Neuronal stem cell (in vitro differentiated cells): ENCODE measurements around the gene HIGD2B. TPM values are rescaled to one million over a fixed set of nuclear protein-coding genes. Genes with fewer than 3 reads are reported as not detected.

Experiments
- DNase-seq: peaks from one replicate; pipeline ENCODE4 v3.0.0-alpha.2; 2013; ENCODE audit warnings: low spot score
- H2AFZ ChIP-seq: one replicate; pipeline ENCODE4 v1.6.1; 2013; ENCODE audit warnings: mild to moderate bottlenecking, low read length, inconsistent platforms
- H2AK5ac ChIP-seq: 2 replicates; pipeline ENCODE4 v1.6.1; 2013; ENCODE audit warnings: low read depth, mild to moderate bottlenecking, inconsistent platforms, low read length, moderate library complexity, mixed read lengths
- H2BK120ac ChIP-seq: 2 replicates; pipeline ENCODE4 v1.6.1; 2013; ENCODE audit warnings: low read depth, mild to moderate bottlenecking, inconsistent platforms, low read length, moderate library complexity, mixed read lengths
- H2BK12ac ChIP-seq: one replicate; pipeline ENCODE4 v1.6.1; 2013; ENCODE audit warnings: low read length, inconsistent platforms
- H2BK15ac ChIP-seq: 2 replicates; pipeline ENCODE4 v1.6.1; 2013; ENCODE audit warnings: mild to moderate bottlenecking, low read length, inconsistent platforms, mixed read lengths
- H2BK5ac ChIP-seq: one replicate; pipeline ENCODE4 v1.6.1; 2013; ENCODE audit warnings: inconsistent platforms, mild to moderate bottlenecking, low read length, moderate library complexity
- H3K14ac ChIP-seq: one replicate; pipeline ENCODE4 v1.6.1; 2013; ENCODE audit warnings: low read length, inconsistent platforms
- H3K18ac ChIP-seq: 2 replicates; pipeline ENCODE4 v1.6.1; 2013; ENCODE audit warnings: low read length, inconsistent platforms
- H3K23ac ChIP-seq: 2 replicates; pipeline ENCODE4 v1.6.1; 2013; ENCODE audit warnings: low read depth, mild to moderate bottlenecking, mixed read lengths, low read length, inconsistent platforms; ENCODE audit not compliant: poor library complexity
- H3K27ac ChIP-seq: replicated peaks from 3 replicates; pipeline ENCODE4 v1.5.1; 2013; ENCODE audit warnings: low read length, inconsistent platforms
- H3K27me3 ChIP-seq, 3 experiments: 2 replicates each; pipeline ENCODE4 v1.6.1; 2013; ENCODE audit warnings: low read length in 3 of 3, mild to moderate bottlenecking in 2 of 3, inconsistent platforms in 1 of 3, low read depth in 1 of 3, mixed read lengths in 1 of 3, moderate library complexity in 1 of 3; ENCODE audit not compliant: control insufficient read depth in 3 of 3, insufficient read depth in 3 of 3
- H3K36me3 ChIP-seq, 2 donors: replicated peaks in 1 of 2; 2 replicates each; pipeline ENCODE4 v1.6.1; 2013; ENCODE audit warnings: low read length in 2 of 2; ENCODE audit not compliant: control insufficient read depth in 2 of 2, insufficient read depth in 2 of 2
- H3K4ac ChIP-seq: 2 replicates; pipeline ENCODE4 v1.6.1; 2013; ENCODE audit warnings: inconsistent platforms, mild to moderate bottlenecking, low read length, moderate library complexity
- H3K4me1 ChIP-seq, 2 donors: 1 replicate in 1 of 2; 2 replicates in 1 of 2; pipeline ENCODE4 v1.6.1; 2013; ENCODE audit warnings: low read length in 2 of 2, low read depth in 1 of 2; ENCODE audit not compliant: control insufficient read depth in 2 of 2, insufficient read depth in 1 of 2
- H3K4me2 ChIP-seq: one replicate; pipeline ENCODE4 v1.6.1; 2013; ENCODE audit warnings: mild to moderate bottlenecking, low read length, inconsistent platforms; ENCODE audit not compliant: insufficient read depth, poor library complexity, severe bottlenecking
- H3K4me3 ChIP-seq, 2 donors: 2 replicates each; pipeline ENCODE4 v1.5.1; 2013; ENCODE audit warnings: low read length in 2 of 2, mild to moderate bottlenecking in 2 of 2, inconsistent platforms in 1 of 2, moderate library complexity in 1 of 2
- H3K79me1 ChIP-seq: one replicate; pipeline ENCODE4 v1.6.1; 2013; ENCODE audit warnings: low read depth, mild to moderate bottlenecking, inconsistent platforms, low read length, moderate library complexity
- H3K9ac ChIP-seq: one replicate; pipeline ENCODE4 v1.6.1; 2013; ENCODE audit warnings: mild to moderate bottlenecking, low read depth, low read length, inconsistent platforms; ENCODE audit not compliant: poor library complexity
- H3K9me3 ChIP-seq, 2 donors: replicated peaks in 1 of 2; 2 replicates each; pipeline versions ENCODE3 to v1.6.1; 2013; ENCODE audit warnings: low read length in 2 of 2, mild to moderate bottlenecking in 2 of 2, inconsistent platforms in 1 of 2, low read depth in 1 of 2, mixed read lengths in 1 of 2, moderate library complexity in 1 of 2; ENCODE audit not compliant: control insufficient read depth in 2 of 2, insufficient read depth in 1 of 2
- H4K8ac ChIP-seq: one replicate; pipeline ENCODE4 v1.6.1; 2013; ENCODE audit warnings: low read depth, mild to moderate bottlenecking, inconsistent platforms, low read length, moderate library complexity
- H4K91ac ChIP-seq: one replicate; pipeline ENCODE4 v1.6.1; 2013; ENCODE audit warnings: low read length, low read depth, mild to moderate bottlenecking, inconsistent platforms; ENCODE audit not compliant: poor library complexity
- WGBS, 2 donors: extraction: QIAGEN DNeasy Blood & Tissue Kit; methylation state at CpG; one replicate each; pipeline ENCODE4 v1.1.7; 2013; ENCODE audit warnings: missing lambda C conversion rate in 2 of 2, mixed read lengths in 1 of 2; ENCODE audit not compliant: insufficient read length in 2 of 2, insufficient replicate concordance in 1 of 2; ENCODE audit errors: extremely low coverage in 2 of 2; 5-methylcytosine and 5-hydroxymethylcytosine counted together
- polyA plus RNA-seq, 2 experiments: library from polyadenylated mRNA; stranded (reverse); fragments of 200-250 nt; gene quantifications; one replicate each; pipeline ENCODE4 v1.2.3, GENCODE V29; 2013

HIGD2B gene
- not detected for polyA plus RNA-seq (2013, experiment 1 of 2)
- polyA plus RNA-seq (2013, experiment 2 of 2) = not detected

- Histone ChIP-seq H2AFZ (peak within 1 kb of the TSS; percentile 94), H3K4me1 (no peaks in the 10 kb centered on the region), H3K9me3 (no peaks in the 10 kb centered on the region), H4K91ac (no peak within 1 kb of the TSS), H3K27me3 (peaks cover 0 to 1% (median 0%) of the 10 kb centered on the region in 3 experiments), H3K23ac (peak within 1 kb of the TSS; percentile 45), H3K4me2 (peak within 1 kb of the TSS; percentile 68), H3K79me1 (peaks cover 2% of the 10 kb centered on the region), H2BK15ac (no peak within 1 kb of the TSS), H3K36me3 (no peaks in the 10 kb centered on the region), H3K18ac (peak within 1 kb of the TSS; percentile 96), H2AK5ac (no peak within 1 kb of the TSS), H2BK5ac (no peak within 1 kb of the TSS), H3K4me3 (peak within 1 kb of the TSS; percentile 85 to 94), H2BK12ac (no peak within 1 kb of the TSS), H3K14ac (no peak within 1 kb of the TSS), H4K8ac (no peak within 1 kb of the TSS), H3K9ac (peak within 1 kb of the TSS; percentile 92), H3K4ac (no peak within 1 kb of the TSS), H2BK120ac (peak within 1 kb of the TSS; percentile 61), H3K27ac (peak within 1 kb of the TSS; percentile 91)
- no CpG with 5 or more reads among the region's 49 CpGs for WGBS, 2 donors
- DNase-seq = peak; percentile 88
Observed at GRCh38 chr15:72685925-72686794, at the start of gene HIGD2B, which contains the start of gene BBS4. HIGD2B (minus strand) TSS chr15:72686182; CDS start chr15:72676374, 9,808 bp downstream. BBS4 (plus strand) TSS chr15:72686207; CDS start chr15:72686228, 21 bp downstream.

- Histone ChIP-seq H2AFZ (no peak overlapping the region), H3K18ac (no peak overlapping the region), H3K4me2 (no peak overlapping the region), H2BK15ac (no peak overlapping the region), H3K36me3 (peaks cover 30 to 87% of the 10 kb centered on the region in 2 donors), H3K9me3 (no peaks in the 10 kb centered on the region), H3K9ac (no peak overlapping the region), H3K27me3 (no peaks in the 10 kb centered on the region), H3K4me3 (no peak overlapping the region), H3K4ac (no peak overlapping the region), H3K14ac (no peak overlapping the region), H2BK5ac (no peak overlapping the region), H2BK120ac (no peak overlapping the region), H2AK5ac (no peak overlapping the region), H3K79me1 (no peaks in the 10 kb centered on the region), H3K27ac (no peak overlapping the region), H3K23ac (no peak overlapping the region), H3K4me1 (peaks cover 0 to 2% of the 10 kb centered on the region in 2 donors), H4K91ac (no peak overlapping the region), H4K8ac (no peak overlapping the region), H2BK12ac (no peak overlapping the region)
- WGBS, 2 donors = no CpG with 5 or more reads among the region's 2 CpGs
- DNase-seq = no peak
Observed at GRCh38 chr15:72735111-72735510, 49.1 kb upstream of the HIGD2B start.

- Histone ChIP-seq H4K91ac (no peak overlapping the region), H2BK12ac (no peak overlapping the region), H3K9me3 (no peaks in the 10 kb centered on the region), H3K4me2 (no peak overlapping the region), H3K4me3 (no peak overlapping the region), H3K18ac (no peak overlapping the region), H3K14ac (no peak overlapping the region), H3K27ac (no peak overlapping the region), H2BK15ac (no peak overlapping the region), H2AFZ (no peak overlapping the region), H3K27me3 (no peaks in the 10 kb centered on the region), H2BK120ac (no peak overlapping the region), H3K4ac (no peak overlapping the region), H2BK5ac (no peak overlapping the region), H3K4me1 (peaks cover 0 to 2% of the 10 kb centered on the region in 2 donors), H3K23ac (no peak overlapping the region), H3K36me3 (peaks cover 30 to 82% of the 10 kb centered on the region in 2 donors), H3K9ac (no peak overlapping the region), H3K79me1 (no peaks in the 10 kb centered on the region), H4K8ac (no peak overlapping the region), H2AK5ac (no peak overlapping the region)
- DNase-seq = no peak
- no CpG with 5 or more reads among the region's 2 CpGs for WGBS, 2 donors
Observed at GRCh38 chr15:72733941-72734738, 48.2 kb upstream of the HIGD2B start.

GRCh38 chr15:72732516-72732915, 46.5 kb upstream of the HIGD2B start:
- Histone ChIP-seq H4K8ac (no peak overlapping the region), H3K14ac (no peak overlapping the region), H3K79me1 (no peaks in the 10 kb centered on the region), H3K4me2 (no peak overlapping the region), H3K9ac (no peak overlapping the region), H2BK15ac (no peak overlapping the region), H4K91ac (no peak overlapping the region), H3K4me3 (no peak overlapping the region), H2BK120ac (no peak overlapping the region), H2AFZ (no peak overlapping the region), H3K23ac (no peak overlapping the region), H3K27me3 (no peaks in the 10 kb centered on the region), H3K18ac (no peak overlapping the region), H2AK5ac (no peak overlapping the region), H2BK5ac (no peak overlapping the region), H3K4me1 (peaks cover 0 to 2% of the 10 kb centered on the region in 2 donors), H3K36me3 (peaks cover 26 to 73% of the 10 kb centered on the region in 2 donors), H3K9me3 (no peaks in the 10 kb centered on the region), H3K4ac (no peak overlapping the region), H2BK12ac (no peak overlapping the region), H3K27ac (no peak overlapping the region)
- DNase-seq = no peak
- WGBS, 2 donors = no CpG with 5 or more reads among the region's 4 CpGs
